ENCODE measurements around the gene PRKCZ. TPM values are rescaled to one million over a fixed set of nuclear protein-coding genes. Genes with fewer than 3 reads are reported as not detected.

The PRKCZ gene
- total and polyA plus RNA-seq, 2 of the 4 experiments (the other 2 are of a cell fraction), result 2.0 to 3.5 TPM

GRCh38 chr1:2180297-2181245 is 130.4 kb downstream of the PRKCZ start:
- DNase-seq (peak; percentile 44), ATAC-seq (ENCODE audit: low read depth) (no peak)
- no peak overlapping the region for H3K4me3 ChIP-seq (ENCODE audit: insufficient read depth, low read depth, low read length)
- no peak overlapping the region for H3K27ac ChIP-seq (ENCODE audit: insufficient read depth, low read length)
- intact Hi-C loops (cut with micrococcal nuclease), result no loop called here
- ChIA-PET CTCF (no interaction called here), POLR2A (ENCODE audit: unreplicated experiment) (no interaction called here)
- peaks cover 9% of the 10 kb centered on the region; the same call in 1 of the 2 replicates for H3K36me3 ChIP-seq (ENCODE audit: control insufficient read depth, insufficient read depth, low read length)
- no peak overlapping the region for H3K14ac ChIP-seq (replicated peaks; ENCODE audit: low read depth, low read length)
- 86% methylated on average over 48 of the region's 58 CpGs; no CpG with 5 or more reads in 1 of the 2 experiments for WGBS, 2 experiments (ENCODE audit: extremely low coverage in 2 of 2, insufficient read length in 1 of 2)
- no peak overlapping the region for H4K91ac ChIP-seq (ENCODE audit: insufficient read depth, low read depth, low read length)
- no peak overlapping the region for H3K56ac ChIP-seq (ENCODE audit: extremely low read depth, insufficient read depth, low read length)
- H3K4me1 ChIP-seq (ENCODE audit: control insufficient read depth, insufficient read depth, low read length), result no peaks in the 10 kb centered on the region
- no peak overlapping the region for H3K4ac ChIP-seq (ENCODE audit: low read depth, low read length)
- no peak overlapping the region for H2AK5ac ChIP-seq (ENCODE audit: low read depth, low read length)
- dilution Hi-C loops (cut with HindIII; ENCODE audit: low sequenced_read_pairs, unreplicated experiment), result no loop called here
- H4K5ac ChIP-seq (ENCODE audit: low read depth, low read length), result no peak overlapping the region
- no peak overlapping the region for H2BK20ac ChIP-seq (ENCODE audit: low read depth, low read length)
- H2BK15ac ChIP-seq (ENCODE audit: low read depth, low read length), result no peak overlapping the region
- H3K27me3 ChIP-seq (ENCODE audit: control insufficient read depth, insufficient read depth, low read length), result no peaks in the 10 kb centered on the region
- no peaks in the 10 kb centered on the region for H3K9me3 ChIP-seq (ENCODE audit: control insufficient read depth, insufficient read depth, low read length)
- H3K18ac ChIP-seq (ENCODE audit: low read depth, low read length), result no peak overlapping the region
- H2AFZ ChIP-seq (replicated peaks; ENCODE audit: low read length, poor library complexity), result peak overlapping the region; percentile 21
- peak; percentile 68; the same call in 1 of the 2 replicates for TF ChIP-seq FOS (IDR thresholded peaks at IDR 0.05; ENCODE audit: low read depth, low read length)
- no peak for TF ChIP-seq CHD1 (IDR thresholded peaks at IDR 0.05; ENCODE audit: low read depth, low read length)
- peak overlapping the region; percentile 61 for H2AK9ac ChIP-seq (replicated peaks; ENCODE audit: low read depth, low read length, poor library complexity)
- no peak overlapping the region for H4K8ac ChIP-seq (ENCODE audit: low read depth in 2 of 2, low read length in 2 of 2)
- H2BK120ac ChIP-seq (ENCODE audit: low read depth, low read length), result no peak overlapping the region
- no peaks in the 10 kb centered on the region for H3K79me1 ChIP-seq (ENCODE audit: low read depth in 1 of 2, low read length in 2 of 2)
- H3K9ac ChIP-seq (ENCODE audit: low read depth, low read length), result no peak overlapping the region
- H3K4me2 ChIP-seq (ENCODE audit: low read depth, low read length), result no peak overlapping the region
- no peaks in the 10 kb centered on the region for H4K20me1 ChIP-seq (ENCODE audit: insufficient read depth, low read length)
- in situ Hi-C loops (cut with MboI; ENCODE audit: low sequenced_read_pairs), result loop anchor here (25.0 kb wide), 1 partner anchor 357 kb away; the partner anchor contains the start of genes HES5 and PANK4
- H2BK5ac ChIP-seq (ENCODE audit: low read depth, low read length, poor library complexity, severe bottlenecking), result no peak overlapping the region
- H3K9me1 ChIP-seq (ENCODE audit: insufficient read depth, low read length), result no peaks in the 10 kb centered on the region
- BruUV-seq (replicated peaks), result no TSS peak
- H3K23ac ChIP-seq (ENCODE audit: low read depth, low read length), result no peak overlapping the region
